ENCODE measurements around the gene SEMA4D.

The SEMA4D gene

DNA sequence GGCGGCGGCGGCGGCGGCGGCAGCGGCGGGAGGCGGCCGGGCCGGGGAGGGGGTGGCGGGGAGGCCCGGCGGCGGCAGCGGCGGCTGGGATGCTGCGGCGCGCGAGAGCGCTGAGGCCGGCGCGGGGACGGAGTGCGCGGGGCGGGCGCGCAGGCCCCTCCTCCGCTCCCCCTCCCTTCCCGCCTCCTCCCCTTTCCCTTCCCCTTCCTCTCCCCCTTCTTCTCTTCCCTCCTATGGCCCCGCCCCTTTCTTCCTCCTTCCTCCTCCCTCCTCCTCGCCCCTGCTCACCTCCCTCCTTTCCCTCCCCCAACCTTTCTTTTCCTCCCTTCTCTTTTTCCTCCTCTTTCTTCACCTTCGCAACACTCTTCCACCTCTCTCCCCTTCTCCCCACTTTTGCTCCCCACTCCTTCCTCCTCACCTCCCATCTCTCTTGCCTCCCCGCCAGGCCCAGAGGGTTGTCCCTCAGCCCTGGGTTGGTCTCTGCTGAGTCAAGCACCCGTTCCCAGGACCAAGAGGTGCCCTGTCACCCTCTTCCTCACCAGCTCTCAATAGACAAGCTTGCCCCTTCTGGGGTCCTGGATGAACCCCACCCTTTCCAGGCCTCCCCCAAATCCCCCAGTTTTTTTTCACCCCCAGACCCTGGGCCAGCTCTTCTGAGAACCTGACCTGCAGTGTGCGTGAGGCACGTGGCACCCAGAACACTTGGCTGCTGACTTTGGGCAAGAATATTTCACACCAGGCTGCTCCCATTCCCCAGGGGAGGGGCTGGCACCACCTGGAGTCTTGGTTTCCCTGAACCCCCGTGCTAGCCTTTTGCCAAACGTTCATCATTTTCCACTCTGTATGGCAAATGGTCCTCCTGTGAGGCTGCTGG lies at the start of gene SEMA4D:
SEMA4D (minus strand) TSS at position 136 of the 874 bp plus-strand sequence. CDS start 92,657 bp downstream, outside the sequence.
- DNase-seq: peak; percentile 72

DNA sequence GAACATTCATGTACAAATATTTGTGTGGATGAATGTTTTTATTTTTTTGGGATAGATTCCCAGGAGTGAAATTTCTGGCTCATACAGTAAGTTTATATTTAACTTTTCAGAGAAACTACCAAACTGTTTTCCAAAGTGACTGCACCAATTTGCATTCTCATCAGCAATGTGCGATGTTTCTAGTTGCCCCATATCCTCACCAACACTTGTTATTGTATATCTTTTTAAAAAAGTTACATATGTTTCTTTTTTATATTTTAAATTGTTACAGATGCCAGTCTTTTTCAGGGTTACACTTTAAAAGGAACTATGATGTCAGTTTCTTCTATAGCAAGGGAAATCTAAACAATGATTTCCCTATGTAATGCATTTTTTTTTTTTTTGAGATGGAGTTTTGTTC lies 49.1 kb upstream of the SEMA4D start:
- DNase-seq: no peak

- DNase-seq: no peak
Measured at GRCh38 chr9:89544279-89544661, 46.4 kb upstream of the SEMA4D start.

DNA sequence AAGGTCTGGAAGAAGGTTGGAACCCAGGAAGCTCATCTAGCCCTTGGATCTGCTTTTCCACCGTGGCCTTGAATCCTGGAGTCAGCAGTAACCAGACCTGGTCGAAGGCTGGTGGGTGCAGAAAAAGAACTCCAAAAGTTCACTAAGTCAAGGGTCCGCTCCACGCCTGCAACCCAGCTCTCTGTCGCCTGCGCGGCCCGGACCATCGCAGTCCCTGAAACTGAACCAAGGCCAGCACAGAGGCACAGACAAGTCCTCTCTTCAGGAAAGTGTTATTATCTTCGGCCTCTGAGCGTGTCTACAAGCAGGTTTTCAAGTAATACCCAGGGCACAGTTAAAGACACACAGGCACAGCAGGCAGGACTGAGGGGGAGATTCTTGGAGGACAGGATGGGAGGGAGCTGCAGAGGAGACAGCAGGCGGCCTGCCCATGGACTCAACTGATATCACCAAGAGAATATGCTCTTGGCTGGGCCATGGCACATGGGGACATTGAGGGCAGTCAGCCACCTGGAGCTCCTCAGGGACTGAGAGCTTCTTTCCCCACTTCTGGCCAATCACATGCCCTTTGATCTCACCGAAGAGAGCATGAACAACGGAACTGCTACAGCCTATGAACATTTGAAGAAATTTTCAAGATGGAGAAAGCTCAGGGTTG lies 45.8 kb upstream of the SEMA4D start:
- DNase-seq: no peak

DNA sequence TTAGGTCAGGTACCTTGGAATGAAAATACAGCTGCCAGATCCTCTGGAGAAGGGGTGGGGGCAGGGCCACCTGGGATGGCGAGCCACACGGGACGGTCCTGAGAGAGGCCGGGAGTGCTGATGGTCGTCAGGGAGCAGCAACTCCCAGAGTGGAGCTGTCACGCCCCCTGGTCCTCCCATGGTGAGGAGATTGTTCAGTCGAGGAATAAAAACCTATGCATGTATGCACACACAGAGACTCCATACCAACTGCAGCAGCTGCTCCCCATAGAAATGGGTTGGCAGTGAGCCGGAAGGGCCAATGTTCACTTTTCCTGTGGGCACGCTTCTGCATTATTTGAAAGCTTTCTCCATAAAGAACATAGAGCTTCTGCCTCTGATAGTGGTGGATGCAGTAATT lies 45.2 kb upstream of the SEMA4D start:
- no peak for DNase-seq

GRCh38 chr9:89542401-89543021 lies 44.6 kb upstream of the SEMA4D start:
- DNase-seq: no peak

- DNase-seq: no peak
Measured at GRCh38 chr9:89541798-89542197, 43.9 kb upstream of the SEMA4D start.

DNA sequence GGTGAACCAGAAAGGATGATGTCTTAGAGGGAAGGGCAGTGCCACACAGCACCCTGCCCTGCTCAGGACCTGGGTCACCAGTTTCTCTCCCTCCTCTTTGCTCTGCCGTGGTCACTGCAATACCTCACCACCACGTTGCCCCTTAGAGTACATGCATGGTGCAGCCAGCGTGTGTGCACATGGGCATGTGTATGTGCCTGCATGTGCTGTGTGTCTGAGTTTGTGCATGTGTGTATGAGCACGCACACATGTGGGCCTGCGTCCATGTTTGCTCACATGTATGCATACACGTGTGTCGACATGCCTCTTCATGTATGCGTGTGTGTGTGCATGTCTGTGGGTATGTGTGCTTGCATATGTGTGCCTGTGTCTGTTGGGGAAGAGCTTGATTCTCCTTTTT lies 41.5 kb upstream of the SEMA4D start:
- no peak for DNase-seq

DNA sequence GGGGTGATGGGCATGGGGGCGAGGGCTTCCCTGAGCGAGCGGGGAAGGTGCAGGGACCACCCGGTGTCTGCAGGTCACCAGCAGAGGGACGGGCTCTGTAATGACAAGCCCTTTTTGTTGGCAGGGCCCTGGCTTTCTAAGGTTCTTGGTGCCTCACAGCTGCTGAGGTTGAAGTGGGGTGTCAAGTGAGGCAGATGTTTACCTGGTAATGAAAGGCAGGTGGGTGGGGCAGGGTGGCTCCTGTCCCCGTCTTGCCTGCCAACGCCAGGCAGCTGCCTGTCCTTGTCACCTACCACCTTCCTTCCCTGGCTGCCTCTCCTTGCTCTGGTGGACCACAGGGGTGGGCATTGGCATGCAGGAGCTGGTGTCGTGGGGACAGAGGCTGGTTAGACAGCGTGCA lies 41.0 kb upstream of the SEMA4D start:
- no peak for DNase-seq

DNA sequence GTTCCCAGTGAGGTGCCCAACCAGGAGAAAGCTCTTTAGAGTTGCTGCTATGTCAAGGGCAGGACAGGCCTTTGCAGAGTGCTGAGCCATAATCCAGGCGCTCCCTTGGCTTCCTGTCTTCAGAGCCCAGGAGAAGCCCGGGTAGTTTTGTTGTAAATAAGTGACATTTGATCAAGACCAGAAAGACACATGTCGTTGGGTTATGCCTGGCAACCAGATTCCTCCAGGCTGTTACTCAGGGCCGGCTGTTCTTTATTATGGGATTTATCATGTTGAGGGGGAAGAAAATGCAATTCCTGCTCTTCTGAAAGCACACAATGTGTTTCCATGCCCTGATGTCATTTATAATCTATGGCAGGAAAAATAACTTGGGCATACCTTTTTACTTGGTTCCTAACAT lies 39.3 kb upstream of the SEMA4D start:
- no peak for DNase-seq

- peak; percentile 28 for DNase-seq
Measured at GRCh38 chr9:89536600-89536999, 38.7 kb upstream of the SEMA4D start.

DNA sequence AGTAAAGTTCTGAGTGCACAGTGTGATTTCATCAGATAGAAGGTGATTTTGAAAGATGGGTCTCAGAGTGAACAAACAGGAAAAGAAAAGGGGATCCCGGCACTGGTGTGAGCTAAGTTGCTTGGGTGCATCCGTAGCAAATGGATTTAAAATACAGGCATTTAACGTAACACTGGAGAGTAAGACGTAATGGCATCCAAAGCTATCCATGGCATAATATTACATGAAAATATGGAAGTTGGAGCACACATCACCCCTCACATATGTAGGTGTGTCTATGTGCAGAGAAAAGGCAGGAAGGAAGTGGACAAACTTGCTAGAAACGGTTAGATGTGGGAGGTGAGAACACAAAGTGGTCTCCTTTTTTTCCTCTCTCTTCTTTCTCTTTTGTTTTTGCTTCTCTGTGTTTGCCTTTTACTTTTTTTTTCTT lies 38.2 kb upstream of the SEMA4D start:
- DNase-seq: peak; percentile 67

DNA sequence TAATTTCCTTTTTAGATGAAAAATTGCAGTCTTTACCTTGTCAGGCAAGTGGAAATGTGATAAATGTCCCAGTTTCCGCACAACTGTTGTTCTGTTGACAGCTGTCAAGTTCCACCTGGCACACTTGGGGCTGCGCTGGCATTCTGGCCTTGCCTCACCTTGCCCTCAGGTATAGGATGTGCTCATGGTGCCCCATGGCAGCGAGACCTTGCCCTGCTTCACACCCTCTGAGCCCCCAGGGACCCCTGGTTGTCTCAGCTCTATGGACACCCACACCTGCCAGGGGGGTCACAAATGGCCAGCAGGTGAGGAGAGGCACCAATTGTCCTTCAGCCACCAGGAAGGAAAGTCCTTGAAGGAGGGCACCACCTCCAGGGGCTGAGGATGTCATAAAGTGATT lies 37.5 kb upstream of the SEMA4D start:
- no peak for DNase-seq

GRCh38 chr9:89534515-89535287 lies 36.8 kb upstream of the SEMA4D start:
- DNase-seq: no peak

DNA sequence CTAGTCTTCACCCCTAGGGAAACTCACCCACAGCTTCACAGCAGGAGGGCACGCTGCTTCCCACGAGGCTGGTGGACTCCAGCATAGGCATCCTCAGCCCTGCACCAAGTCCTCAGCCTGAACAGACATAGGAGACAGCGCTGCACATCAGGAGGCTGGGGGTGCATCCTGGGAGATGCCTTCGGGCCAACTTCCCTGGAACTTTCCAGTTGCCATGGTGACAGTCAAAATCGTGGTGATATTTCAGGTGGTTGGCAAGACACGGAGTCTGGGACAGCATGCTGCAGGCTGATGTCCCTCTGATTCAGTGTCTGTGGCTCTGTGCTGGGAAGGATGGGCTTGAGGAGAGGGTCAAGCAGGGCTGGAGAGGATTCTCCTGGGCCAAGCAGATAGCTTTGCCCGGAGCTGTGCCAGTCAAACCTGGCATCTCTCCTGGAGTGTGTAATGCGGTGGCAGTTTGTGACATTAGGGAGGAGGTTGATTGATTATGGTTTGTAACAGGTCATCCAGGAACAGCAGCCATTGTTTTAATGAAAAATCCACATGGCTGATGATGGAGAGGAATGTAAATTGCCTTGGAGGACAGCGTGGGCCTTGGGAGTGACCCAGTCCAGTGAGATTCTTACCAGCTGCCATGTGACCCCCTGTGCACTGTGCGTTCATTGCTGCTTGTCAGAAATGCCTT lies 35.6 kb upstream of the SEMA4D start:
- DNase-seq: no peak

DNA sequence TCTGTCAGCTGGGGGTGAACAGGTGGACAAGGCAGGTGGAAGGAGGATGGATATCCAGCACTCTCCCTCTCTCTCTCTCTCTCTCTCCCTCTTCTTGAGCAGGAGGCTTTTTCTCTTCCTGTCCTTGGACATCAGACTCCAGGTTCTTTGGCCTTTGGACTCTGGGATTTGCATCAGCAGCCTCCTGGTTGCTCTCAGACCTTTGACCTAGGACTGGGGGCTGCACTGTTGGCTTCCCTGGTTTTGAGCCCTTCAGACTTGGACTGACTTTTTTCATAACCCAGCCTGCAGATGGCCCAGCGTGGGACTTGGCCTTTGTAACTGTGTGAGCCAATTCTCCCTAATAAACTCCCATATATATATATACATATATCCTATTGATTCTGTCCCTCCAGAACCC lies 35.0 kb upstream of the SEMA4D start:
- no peak for DNase-seq

- DNase-seq: no peak
Measured at GRCh38 chr9:89532478-89532877, 34.6 kb upstream of the SEMA4D start.

GRCh38 chr9:89531766-89532165 lies 33.9 kb upstream of the SEMA4D start:
- DNase-seq: no peak

GRCh38 chr9:89530726-89531125 lies 32.8 kb upstream of the SEMA4D start:
- no peak for DNase-seq

GRCh38 chr9:89529243-89530035 lies 31.5 kb upstream of the SEMA4D start:
- peak; percentile 40 for DNase-seq

GRCh38 chr9:89528540-89528939 lies 30.6 kb upstream of the SEMA4D start:
- DNase-seq: no peak

DNA sequence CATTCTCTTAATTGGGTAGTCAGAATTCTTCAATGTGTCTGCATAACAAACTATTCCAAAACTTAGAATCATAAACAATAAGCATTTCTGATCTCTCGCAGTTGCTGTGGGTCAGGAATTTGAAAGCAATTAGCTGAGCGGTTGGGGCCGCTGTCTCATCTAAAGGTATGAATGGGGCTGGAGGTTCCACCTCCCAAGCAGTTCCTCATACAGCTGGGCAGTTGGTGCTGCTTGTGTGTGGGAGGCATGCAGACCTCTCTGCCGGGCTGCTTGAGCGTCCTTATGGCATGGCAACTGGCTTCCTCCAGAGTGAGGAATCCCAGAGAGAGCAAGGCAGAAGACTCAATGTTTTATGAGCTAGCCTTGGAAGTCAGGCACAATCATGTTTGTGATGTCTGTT lies 30.2 kb upstream of the SEMA4D start:
- DNase-seq: no peak
